ENCODE data around the gene LRRIQ4.

LRRIQ4 gene

GRCh38 chr3:169855514-169855913 lies 42.8 kb downstream of the LRRIQ4 start:
- TF ChIP-seq GATA2 (IDR thresholded peaks at IDR 0.05; ENCODE audit: low read depth, low read length) (no peak), GATA3 (IDR thresholded peaks at IDR 0.05; ENCODE audit: low read depth, low read length) (no peak)

DNA sequence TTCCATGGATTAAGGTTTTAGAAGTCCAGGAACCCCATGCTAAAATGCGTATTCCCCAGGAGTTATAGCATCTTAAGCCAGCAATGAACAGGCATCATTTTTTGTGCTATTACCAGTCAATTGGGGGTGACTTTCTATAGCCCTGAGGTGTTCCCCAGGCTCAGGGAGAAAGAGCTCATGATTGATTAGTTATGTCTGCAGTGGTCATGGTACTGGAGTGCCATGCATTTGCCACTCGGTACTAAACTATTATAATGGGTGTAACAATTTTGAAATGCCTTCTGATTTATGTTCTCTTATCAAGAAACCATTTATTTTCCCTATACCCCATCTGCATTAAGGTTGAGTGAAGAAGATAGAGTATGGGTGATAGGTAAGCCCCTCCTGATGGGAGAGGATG lies 45.1 kb downstream of the LRRIQ4 start:
- TF ChIP-seq GATA2 (IDR thresholded peaks at IDR 0.05; ENCODE audit: low read depth, low read length) (no peak), GATA3 (IDR thresholded peaks at IDR 0.05; ENCODE audit: low read depth, low read length) (no peak)

GRCh38 chr3:169861871-169862270 lies 49.2 kb downstream of the LRRIQ4 start:
- no peak for TF ChIP-seq GATA3 (IDR thresholded peaks at IDR 0.05; ENCODE audit: low read depth, low read length)
- no peak for TF ChIP-seq GATA2 (IDR thresholded peaks at IDR 0.05; ENCODE audit: low read depth, low read length)

DNA sequence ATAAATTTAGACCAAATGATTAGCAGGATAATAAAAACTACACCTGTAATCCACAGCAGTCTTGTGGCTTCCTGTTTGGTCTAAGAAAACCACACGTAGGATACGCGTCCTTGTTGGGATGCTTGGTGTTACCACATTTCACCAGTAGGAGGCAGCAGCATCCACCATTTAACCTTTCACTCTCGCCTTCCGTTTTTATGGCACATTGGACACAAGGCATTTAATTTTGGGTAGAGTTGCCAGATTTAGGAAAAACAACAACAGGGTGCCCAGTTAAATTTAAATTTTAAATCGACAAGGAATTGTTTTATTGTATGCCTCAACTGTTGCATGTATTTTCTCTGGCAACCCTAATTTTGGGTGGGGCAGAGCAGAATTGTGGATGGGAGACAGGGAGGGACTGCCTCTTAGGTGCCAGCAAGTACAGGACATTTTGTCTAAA lies 50.8 kb downstream of the LRRIQ4 start:
- TF ChIP-seq GATA2 (IDR thresholded peaks at IDR 0.05; ENCODE audit: low read depth, low read length) (no peak), GATA3 (IDR thresholded peaks at IDR 0.05; ENCODE audit: low read depth, low read length) (no peak)

DNA sequence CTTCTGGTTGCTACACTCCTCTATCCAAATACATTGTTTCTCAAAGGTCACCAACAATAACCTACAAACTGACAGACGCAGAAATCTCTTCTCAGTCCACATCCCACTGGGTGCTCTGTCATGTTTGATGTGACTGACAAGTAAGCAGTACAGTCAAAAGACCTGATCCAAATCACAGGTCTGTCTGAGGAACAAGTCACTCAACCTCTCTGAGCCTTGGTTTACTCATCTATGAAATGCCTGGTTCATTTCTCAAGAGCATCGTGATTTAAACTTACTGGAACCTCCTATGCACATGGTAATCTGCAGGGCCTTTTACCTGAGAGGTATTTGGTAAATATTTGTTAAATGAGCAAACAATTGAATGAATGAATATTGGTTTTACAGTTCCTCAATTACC lies 51.6 kb downstream of the LRRIQ4 start:
- TF ChIP-seq GATA2 (IDR thresholded peaks at IDR 0.05; ENCODE audit: low read depth, low read length) = no peak
- no peak for TF ChIP-seq GATA3 (IDR thresholded peaks at IDR 0.05; ENCODE audit: low read depth, low read length)

GRCh38 chr3:169865176-169865767 lies 52.6 kb downstream of the LRRIQ4 start:
- TF ChIP-seq GATA2 (IDR thresholded peaks at IDR 0.05; ENCODE audit: low read depth, low read length) (no peak), GATA3 (IDR thresholded peaks at IDR 0.05; ENCODE audit: low read depth, low read length) (no peak)

DNA sequence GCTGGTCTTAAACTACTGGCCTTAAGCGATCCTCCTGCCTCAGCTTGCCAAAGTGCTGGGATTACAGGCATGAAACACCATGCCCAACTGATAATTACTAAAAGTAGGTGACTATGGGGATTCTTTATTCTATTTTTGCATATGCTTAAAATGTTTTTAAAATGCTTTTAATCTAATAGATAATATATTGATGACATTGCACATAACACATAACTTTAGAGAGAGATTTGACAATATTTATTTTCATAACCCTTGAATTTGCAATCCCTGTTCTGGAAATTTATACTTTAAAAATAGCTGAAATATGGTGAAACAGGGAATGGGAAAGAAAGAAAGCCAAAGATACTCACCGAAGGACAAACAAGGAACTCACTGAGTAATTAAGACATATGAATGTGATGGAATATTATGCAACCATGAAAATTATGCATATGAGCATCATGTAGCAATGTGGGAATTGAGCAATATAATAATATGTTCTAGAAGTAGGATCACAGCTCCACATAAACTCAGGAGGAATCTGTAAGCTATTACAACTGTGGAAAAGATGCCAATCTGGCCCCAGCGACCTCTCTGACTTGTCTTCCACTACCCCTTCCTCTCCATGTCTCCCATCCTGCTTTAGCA lies 55.0 kb downstream of the LRRIQ4 start:
- TF ChIP-seq GATA3 (IDR thresholded peaks at IDR 0.05; ENCODE audit: low read depth, low read length) (no peak), GATA2 (IDR thresholded peaks at IDR 0.05; ENCODE audit: low read depth, low read length) (no peak)

- TF ChIP-seq GATA3 (IDR thresholded peaks at IDR 0.05; ENCODE audit: low read depth, low read length) (no peak), GATA2 (IDR thresholded peaks at IDR 0.05; ENCODE audit: low read depth, low read length) (no peak)
Measured at GRCh38 chr3:169868369-169868768, 55.7 kb downstream of the LRRIQ4 start.

DNA sequence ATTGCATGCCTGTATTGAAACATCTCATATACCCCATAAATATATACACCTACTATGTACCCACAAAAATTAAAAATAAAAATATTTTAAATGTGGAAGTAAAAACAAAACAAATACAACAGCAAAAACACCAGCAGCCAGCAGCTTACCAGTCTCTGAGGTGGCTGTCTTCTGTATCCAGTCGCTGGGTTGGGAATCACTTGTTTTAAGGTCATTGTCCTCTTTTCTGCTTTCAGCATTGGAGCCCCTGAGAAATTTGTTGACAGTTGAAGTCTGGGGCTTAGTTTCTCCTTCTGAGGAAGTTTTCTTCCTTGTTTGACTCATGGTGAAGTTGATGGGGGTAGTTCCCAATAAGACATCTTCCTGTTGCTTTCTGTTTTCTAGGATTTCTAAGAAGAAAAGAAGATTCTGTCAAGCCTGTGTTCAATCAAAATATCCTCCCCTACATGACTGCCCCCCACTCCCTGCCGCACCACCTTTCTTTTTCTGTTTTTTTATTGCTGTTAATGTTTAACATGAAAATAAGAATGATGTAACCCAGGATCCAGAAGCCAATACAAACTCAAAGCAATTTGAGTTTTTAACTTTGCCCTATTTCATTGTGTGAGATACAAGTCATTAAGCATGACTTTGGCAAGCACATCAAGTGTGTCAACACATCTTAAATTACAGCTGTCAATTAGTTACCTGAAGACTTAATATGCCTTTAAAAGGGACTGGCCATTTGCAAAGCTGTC lies 57.0 kb downstream of the LRRIQ4 start, which contains the start of gene LRRC31:
Gene LRRC31, minus strand, starts transcription at position 452 of the 737 bp plus-strand sequence. Its CDS starts 128 bp downstream, at position 324.
- TF ChIP-seq GATA3 (IDR thresholded peaks at IDR 0.05; ENCODE audit: low read depth, low read length) (no peak), GATA2 (IDR thresholded peaks at IDR 0.05; ENCODE audit: low read depth, low read length) (no peak)

GRCh38 chr3:169871129-169871886 lies 58.6 kb downstream of the LRRIQ4 start:
- TF ChIP-seq GATA2 (IDR thresholded peaks at IDR 0.05; ENCODE audit: low read depth, low read length) (no peak), GATA3 (IDR thresholded peaks at IDR 0.05; ENCODE audit: low read depth, low read length) (no peak)

GRCh38 chr3:169879013-169879557 lies 66.4 kb downstream of the LRRIQ4 start:
- no peak for TF ChIP-seq GATA3 (IDR thresholded peaks at IDR 0.05; ENCODE audit: low read depth, low read length)

- TF ChIP-seq GATA2 (IDR thresholded peaks at IDR 0.05; ENCODE audit: low read depth, low read length) = no peak
- no peak for TF ChIP-seq GATA3 (IDR thresholded peaks at IDR 0.05; ENCODE audit: low read depth, low read length)
Measured at GRCh38 chr3:169879845-169880575, 67.3 kb downstream of the LRRIQ4 start.

- TF ChIP-seq GATA3 (IDR thresholded peaks at IDR 0.05; ENCODE audit: low read depth, low read length) (no peak), GATA2 (IDR thresholded peaks at IDR 0.05; ENCODE audit: low read depth, low read length) (no peak)
Measured at GRCh38 chr3:169880576-169881250, 68.0 kb downstream of the LRRIQ4 start.
